A673 (cell line): ENCODE measurements around the gene RNF141.

Source experiments
- CTCF ChIP-seq: fragments of 300-800, 200-600 bp; sonication (generic); conservative IDR thresholded peaks from 2 replicates; pipeline ENCODE4 v1.5.1; 2017; ENCODE audit warnings: low read depth, mild to moderate bottlenecking, antibody characterized with exemption, low read length, moderate library complexity, mixed read lengths
- EZH2 ChIP-seq: fragments of 200-600 bp; sonication (generic); IDR thresholded peaks from 2 replicates; pipeline ENCODE4 v1.6.1; 2017; ENCODE audit warnings: borderline replicate concordance, low read depth, mild to moderate bottlenecking, mixed read lengths, antibody characterized with exemption, low read length; ENCODE audit not compliant: poor library complexity, severe bottlenecking

DNA sequence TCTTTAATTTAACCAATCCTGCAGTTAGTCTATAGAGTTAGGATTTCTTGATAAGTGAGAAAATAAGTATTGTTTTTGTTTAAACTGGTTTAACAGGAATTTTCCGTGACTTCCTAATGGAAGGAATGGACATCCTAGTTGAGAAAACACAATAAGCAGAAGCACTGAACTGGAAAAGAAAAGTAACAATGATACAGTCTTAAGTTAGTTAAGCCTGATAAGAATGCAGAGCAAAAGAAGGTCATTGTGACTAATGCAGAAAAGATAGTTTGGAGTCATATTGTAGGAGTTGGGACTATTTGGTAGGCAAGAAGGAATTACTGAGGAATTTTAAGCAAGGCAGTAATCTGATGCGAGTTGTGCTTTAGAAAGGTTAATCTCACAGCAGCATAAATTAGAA lies 11.7 kb downstream of the RNF141 start:
- TF ChIP-seq CTCF (no peak), EZH2 (no peak)
